Central memory CD4-positive, alpha-beta T cell (primary cell): ENCODE data around the gene MAPRE2.
"Not testable (repeated sequence)": the region's sequence is repeated elsewhere in the genome, so short reads cannot be mapped to it uniquely, and the experiment has no call there.

ENCODE experiments used
- DNase-seq: peaks from one replicate; pipeline ENCODE4 v3.0.0; 2022

The MAPRE2 gene

DNA sequence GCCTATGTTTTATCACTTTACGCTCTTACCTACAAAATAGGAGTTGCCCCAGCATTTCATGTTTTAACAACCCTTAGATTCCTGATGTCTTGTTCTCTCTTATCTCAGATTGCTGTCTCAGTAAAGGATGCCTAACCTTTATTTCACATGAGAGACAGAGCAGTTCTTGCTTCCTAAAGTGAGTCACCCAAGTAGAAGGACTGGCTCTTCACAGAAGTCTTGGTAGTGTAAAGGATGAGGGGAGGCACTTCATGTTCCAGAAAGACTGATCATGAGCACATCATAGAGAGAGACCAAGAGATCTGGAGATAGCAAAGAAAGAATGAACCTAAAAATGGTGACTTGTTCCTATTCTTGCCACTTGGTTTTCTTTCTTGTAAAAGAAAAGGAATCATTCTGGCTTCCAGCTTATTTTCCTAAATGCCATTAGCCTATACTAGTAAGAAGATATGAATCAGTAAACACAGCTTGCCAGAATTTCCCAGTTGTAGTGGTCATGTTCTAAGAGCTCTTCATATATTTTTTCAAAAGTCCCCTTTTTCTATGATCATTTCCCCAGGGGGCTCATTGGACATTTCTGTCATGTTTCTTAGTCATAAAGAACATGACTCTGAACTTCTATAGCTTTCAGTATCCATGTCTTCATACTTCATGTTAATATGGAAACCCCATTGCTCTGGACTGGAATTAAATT, 54.9 kb downstream of the MAPRE2 start:
- DNase-seq, result no peak

DNA sequence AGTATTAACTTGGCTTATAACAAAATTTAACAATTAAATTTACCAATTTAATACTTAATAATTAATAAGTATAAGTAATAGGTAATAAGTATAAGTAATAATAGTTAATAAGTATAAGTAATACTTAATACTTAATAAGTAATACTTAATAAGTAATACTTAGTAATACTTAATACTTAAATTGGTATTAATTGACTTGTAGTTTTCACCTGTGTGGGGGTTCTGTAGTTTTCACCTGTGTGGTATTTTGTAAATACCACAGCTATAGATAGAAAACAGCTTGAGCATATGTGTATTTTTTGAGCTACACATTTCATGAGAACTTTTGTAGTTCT, 55.4 kb downstream of the MAPRE2 start:
- no peak for DNase-seq

DNA sequence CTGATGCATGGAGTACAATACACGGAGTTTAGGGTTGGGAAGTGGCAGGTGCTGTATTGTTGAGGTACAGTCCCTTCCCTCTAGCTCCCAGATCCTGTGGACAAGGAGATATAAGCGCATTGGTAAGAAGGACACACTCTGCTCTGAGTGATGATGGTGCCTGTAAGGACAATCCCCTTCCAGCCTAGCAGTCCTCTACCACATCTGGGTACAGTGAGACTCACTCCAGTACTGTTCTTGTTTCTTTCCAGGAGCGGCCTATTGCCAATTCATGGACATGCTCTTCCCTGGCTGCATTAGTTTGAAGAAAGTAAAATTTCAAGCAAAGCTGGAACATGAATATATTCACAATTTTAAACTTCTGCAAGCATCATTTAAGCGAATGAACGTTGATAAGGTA, 56.0 kb downstream of the MAPRE2 start:
- DNase-seq, result no peak

DNA sequence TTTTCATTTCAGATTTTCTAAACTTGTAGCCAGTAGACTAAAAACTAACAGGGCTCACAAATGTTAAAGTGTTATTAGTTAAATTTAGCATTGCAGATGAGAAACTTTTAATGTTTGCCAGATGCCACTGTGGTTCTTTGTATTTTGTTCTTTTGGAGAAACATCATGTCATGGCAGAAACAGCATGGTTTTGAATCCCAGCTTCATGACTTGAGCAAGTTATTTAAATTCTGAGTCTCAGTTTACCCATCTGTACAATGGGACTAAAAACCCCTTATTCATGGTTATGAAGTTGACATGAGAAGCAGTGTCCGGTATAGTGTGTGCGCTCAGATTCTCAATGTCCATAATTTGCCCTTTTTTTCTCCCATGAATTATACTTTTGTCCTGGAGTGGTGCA, 56.5 kb downstream of the MAPRE2 start:
- no peak for DNase-seq

DNA sequence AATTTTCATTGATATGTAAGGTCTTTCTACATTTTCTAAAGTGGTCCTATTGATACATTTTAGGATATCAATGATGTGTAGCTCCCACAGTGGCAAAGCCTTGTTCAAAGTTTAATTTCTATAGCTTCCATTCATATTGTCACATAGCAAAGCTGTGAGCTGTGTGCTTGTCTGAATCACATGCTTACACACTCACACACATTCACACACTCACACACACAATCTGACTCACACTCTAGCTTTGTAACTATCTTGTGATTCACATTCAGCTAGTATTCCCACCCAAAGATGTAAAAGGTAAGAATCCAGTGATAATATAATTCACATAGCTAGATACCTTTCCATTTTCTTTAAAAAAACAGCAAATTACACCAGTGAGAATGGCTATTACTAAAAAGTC, 58.7 kb downstream of the MAPRE2 start:
- DNase-seq, result no peak

DNA sequence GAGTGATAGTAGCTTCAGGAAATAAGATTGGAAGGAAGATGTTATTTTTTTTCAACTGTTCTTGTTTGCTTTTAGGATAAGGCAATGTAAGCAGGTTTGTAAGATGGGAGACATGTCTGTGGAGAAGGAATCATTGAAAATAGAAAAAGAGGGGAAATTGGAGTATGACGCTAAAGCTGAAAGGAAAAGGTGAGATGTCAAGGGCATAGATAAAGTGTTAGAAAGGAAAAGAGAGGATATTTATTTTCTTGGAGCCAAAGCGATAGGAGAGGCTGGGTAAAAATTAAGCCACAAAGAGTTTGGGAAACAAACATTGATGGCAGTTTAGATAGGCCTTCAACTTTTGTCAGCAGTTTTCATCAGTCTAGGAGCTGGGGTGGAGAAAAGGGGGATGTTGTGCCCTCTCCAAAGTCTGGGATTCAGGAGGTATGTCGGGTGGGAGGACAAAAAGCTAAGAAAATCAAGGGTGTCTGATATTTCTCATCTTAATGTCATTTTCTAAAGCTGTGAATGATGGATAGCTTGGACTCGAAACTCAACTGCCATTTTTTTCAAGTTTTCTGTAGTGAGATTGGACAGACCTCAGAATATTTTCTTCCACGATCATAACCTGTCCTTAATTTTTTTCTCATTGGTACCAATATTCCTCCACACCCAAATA, 63.3 kb downstream of the MAPRE2 start:
- DNase-seq, result no peak

DNA sequence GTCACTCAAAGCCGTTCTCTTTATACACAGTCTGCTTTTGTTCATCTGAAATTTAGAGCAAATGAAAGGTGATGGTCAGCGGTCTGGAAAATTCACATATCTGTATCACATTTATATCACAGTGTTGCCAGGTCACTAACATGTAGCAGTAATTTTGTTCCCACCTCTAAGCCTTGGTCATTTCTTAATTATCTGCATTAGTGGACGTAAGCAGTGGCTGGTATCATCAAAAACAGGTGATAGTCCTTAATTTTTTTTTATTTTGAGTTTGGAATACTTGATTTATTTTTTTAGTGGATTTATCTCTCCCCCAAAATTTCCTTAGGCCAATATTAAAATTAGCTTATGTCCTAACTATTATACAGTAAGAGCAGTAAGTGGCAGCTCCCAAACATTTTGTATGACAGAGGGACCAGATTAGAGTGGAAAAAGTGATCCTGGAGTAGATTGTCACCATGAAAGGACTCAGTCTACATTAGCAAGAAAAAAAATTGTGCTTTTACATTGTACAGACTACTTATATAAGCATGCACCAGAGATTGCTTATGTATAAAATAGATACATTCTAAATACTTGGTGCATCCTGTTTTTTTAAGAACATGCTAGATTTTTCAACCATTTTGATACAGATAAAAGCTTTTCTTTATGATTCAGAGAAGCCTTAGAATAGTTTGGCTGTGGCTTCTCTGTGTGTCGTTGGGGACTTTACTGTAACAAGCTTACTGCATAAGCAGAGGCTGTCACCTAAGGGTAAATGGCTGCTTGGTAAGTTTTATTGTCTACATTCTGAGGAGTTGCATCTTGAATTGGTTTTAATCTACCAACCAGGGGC, 65.0 kb downstream of the MAPRE2 start:
- peak; percentile 9 for DNase-seq

DNA sequence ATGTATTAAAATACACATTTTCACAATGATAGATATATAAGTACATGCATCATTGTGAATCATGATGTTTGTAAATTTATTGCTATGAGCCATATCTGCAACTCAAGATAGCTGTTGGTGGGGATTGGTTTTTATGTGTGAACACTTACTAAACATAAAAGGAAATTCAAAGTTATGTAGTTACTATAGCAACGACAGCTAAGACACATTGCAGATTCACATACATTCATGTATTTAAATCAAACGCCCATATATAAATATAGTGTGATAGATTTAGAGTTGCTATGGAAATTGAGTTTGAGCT, 65.6 kb downstream of the MAPRE2 start:
- peak; percentile 23 for DNase-seq

DNA sequence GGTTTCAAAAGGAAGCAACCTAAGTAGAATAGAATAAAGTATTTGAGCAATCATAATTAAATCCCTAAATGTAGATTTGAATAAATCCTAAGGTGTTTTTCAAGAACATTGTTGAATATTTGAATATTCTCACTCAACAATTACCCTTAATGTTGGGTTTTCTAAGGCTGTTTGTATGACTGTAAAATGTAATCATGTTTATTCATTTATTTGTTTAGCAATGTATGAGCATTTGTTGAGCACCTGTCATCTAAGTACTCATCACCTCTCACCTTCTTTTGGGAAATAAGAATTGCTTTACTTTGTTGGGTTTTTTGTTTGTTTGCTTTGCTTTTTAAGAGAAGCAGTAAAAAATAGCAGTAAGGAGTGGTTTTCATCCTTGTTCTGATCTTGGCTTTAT, 66.0 kb downstream of the MAPRE2 start:
- no peak for DNase-seq

DNA sequence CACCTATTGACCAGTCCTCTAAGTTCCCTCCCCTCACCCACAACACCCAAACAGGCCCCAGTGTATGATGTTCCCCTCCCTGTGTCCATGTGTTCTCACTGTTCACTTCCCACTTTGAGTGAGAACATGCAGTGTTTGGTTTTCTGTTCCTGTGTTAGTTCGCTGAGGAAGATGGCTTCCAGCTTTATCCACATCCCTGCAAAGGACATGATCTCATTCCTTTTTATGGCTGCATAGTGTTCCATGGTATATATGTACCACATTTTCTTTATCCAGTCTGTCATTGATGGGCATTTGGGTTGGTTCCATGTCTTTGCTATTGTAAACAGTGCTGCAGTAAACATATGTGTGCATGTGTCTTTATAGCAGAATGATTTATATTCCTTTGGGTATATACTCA, 66.9 kb downstream of the MAPRE2 start:
- DNase-seq, result not testable (repeated sequence)

DNA sequence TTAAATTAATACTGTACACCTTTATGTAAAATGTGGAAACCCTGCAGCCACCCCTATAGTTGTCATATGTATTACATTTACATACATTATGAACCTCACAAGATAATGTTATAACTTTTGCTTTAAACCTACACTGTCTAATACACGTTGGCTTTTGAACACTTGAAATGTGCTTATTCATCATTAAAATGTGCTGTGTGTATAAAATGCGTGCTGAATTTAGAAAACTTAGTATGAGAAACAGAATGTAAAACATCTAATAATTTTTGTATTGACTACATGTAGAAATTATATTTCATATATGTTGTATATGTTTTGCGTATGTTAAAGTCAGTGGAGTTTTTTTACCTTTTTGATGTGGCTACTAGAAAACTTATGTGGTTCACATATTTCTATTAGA, 68.8 kb downstream of the MAPRE2 start:
- no peak for DNase-seq

DNA sequence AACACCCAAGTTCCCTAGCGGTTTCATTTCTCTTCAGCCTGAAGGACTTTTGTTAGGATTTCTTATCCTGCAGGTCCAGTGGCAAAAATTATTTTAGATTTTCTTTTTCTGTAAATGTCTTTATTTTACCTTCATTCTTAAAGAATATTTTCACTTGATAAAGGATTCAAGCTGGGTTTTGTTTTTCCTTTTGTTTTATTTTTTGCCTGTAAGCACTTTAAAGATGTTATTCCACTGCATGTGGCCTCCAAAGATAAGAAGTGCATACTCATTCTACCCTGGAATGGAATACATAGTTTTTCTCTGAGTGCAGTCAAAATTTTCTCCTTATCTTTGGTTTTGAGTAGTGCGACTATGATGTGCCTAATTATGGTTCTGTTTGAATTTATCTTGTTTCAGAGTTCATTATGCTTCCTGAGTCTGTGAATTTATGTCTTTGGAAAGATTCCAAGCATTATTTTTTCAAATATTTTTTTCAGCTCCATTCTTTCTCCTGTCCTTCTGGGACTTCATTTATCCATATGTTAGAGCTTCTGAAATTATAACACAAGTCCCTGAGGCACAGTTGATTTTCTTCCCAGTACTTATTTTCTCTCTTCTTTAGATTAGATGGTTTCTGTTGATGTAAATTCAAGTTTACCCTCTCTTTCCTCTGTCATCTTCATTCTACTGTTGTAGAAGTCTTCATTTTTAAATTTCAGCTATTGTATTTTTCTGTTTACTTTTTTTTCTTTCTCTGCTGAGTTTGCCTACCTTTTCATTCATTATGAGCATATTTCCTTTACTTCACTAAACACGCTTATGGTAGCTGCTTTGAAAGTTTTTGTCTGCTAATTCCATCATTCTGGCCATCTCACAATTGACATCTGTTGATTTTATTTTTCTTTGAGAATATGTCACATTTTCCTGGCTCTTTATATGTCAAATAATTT, 69.6 kb downstream of the MAPRE2 start:
- DNase-seq, result no peak

DNA sequence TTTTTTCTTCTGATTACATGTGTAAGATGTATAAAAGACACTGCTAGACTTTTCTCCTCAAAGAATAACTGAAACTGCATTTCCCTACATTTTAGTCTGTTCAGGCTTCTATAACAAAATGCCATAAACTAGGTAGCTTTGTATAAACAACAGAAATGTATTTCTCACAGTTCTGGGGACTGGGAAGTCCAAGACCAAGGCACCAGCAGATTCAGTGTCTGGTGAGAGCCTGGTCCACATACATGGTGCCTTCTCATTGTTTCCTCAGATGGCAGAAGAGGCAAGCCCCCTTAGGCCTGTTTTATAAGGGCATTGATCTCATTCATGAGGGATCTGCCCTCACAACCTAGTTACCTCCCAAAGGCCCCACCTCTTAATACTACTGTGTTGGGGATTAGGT, 71.5 kb downstream of the MAPRE2 start:
- no peak for DNase-seq

DNA sequence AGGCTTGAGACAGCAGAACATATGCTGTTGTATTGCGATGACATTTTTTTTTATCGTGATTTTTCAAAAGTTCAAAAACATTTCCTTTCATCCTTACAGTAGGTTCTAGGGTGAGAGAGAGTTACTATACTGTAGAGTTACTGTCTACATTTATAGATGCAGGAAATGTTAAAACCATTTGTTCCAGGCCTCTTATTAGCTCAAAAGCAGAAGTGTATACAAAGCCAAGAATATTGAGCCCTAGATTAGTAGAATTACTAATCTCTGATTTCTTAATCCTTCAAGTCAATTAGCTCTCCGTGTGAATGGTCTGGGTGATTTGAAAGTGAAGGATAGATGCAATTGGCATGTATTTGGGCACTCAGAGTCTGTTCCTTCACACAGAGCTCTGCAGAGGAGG, 73.1 kb downstream of the MAPRE2 start:
- no peak for DNase-seq

DNA sequence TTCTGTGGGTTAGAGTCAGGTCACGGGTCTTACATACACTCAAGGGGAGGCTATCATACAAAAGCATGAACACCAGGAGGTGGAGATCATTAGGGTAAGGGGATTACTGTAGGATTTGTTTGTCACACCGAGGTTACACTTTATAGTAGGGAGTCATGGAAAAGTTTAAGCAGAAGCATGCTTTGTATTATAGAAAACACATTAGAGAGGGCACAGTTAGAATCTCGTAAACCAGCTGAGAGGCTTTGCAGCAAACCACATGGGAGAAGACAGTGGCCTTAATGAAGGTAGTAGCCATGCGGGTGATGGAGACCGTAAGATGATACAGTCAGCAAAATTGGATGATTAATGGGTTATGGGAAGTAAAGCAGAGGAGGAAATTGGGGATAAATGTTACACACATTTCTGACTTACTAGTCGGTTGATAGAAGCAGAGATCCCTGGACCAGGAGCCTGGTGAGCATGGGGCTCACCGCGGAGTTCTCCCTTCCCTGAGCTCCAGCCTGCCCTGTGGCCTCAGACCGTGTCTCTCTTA, 75.6 kb downstream of the MAPRE2 start:
- no peak for DNase-seq

DNA sequence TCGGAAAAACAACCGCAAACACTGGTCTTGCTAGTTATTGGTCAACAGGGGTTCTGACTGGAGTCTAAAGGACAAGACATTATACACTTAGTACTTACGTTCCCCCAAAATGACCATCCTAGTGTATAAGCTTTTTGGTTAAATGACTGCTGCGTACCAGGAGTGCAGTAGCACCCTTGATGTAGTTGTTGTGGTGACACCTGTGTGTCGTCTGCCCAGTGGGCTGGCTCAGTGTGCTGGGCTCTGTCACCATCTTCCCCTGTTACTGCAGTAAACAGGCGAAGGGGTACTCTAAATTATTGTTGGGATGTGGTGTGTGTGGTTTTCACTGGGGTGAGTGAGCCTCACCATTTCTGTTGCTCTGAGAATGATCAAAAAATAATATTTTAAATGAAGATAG, 76.2 kb downstream of the MAPRE2 start:
- no peak for DNase-seq

DNA sequence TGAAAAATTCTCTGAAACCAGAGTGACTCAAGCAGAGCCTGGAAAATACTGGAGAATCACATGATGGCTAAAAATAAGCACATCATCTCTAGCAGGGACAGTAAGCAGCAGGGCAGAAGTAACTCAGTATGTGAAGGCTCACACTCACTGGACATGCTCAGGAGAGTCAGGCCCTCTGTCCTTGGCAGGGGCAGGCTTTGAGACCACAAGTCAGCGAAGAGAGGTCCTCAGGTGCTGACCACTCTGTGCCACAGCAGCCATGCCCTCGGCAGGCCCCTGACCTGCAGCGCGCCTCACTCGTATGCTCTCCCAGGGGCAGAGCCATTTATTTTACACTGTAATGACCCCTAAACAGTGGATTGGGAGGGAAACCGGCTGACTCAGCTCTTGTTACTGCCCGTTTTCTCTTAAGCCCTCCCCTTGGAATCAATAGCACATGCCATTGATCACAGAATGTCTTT, 76.8 kb downstream of the MAPRE2 start:
- DNase-seq, result no peak

DNA sequence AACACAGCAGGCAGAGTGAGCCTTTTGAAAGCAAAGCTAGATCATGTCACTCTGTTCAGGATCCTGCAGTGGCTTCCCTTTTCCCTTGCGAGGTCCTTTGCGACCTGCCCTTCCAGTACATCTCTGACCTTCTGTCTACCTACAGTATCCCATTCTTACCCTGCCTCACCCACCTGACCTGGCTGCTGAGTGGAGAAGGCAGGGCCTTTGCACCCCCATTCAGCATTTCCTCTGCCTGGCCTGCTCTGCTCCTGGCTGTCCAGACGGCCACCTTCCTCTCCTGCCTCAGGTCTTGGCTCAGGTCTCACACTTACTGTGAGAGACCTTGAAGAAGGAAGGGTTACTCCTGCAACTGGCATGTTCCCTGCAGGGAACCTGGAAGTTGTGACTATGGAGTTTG, 77.4 kb downstream of the MAPRE2 start:
- no peak for DNase-seq

DNA sequence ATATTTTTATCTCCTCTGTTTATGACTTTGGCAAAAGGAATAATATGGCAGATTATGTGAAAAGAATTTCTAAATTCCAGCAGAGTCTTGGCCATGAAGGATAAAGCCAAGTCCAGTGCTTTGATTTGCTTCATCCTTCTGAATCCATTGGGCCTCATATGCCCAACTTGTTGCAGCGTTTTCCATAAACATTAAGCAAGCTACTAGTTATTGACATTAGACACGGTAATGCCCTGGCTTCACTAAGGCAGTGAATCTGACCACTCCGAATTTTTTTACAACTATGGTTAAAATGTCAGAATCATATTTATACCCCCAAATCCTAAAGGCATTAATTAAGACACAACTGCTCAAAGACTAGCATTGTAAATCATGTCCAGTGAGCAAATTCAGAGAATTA, 79.8 kb downstream of the MAPRE2 start:
- DNase-seq, result no peak

DNA sequence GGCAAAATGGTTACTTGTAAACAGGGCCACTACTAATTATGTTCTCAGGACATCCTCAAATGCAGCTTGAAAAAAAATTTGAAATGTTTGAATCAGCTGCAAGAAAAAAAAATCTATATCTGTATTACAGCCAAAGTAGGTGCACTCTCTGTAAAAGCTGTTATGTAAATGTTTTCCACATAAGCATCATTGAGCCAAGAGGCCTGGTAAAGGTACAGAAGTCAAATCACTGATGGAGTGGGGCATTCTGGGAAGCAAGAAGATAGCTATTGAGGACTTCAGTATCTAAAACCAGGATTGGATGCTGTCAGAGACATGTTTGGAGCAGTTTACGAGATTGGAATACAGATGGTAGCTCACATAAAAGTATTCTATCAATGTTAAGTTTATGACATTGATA, 80.3 kb downstream of the MAPRE2 start:
- DNase-seq, result no peak

DNA sequence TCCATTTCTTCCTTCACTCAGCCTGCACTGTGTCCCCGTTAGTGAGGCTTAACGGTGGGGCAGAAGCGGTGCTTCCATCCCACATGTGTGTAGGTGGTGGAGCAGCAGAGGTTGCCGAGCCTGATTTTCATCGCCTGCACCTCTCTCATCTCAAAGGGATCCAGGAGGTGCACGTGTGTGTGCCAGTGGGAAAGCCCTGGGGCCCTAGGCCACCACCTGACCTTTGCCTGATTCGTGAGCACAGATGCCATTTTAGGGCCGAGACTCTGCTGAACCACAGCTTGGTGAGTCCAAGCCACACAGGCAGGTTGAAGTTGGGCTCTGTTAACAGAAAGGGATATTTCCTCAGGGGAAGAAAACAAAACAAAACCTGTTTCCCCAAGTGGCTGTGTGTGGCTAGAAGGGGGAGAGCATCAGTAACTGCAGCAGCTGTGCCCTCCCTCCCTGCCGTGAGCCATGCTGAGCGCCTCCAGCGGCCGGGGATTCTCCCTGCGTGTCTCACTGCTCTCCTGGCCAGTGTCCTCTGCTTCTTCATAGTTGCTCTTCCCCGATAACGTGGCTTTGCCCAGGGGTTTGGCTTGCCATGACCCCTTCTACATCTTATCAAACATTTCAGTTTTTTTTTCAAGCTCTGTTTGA, 81.5 kb downstream of the MAPRE2 start:
- no peak for DNase-seq

DNA sequence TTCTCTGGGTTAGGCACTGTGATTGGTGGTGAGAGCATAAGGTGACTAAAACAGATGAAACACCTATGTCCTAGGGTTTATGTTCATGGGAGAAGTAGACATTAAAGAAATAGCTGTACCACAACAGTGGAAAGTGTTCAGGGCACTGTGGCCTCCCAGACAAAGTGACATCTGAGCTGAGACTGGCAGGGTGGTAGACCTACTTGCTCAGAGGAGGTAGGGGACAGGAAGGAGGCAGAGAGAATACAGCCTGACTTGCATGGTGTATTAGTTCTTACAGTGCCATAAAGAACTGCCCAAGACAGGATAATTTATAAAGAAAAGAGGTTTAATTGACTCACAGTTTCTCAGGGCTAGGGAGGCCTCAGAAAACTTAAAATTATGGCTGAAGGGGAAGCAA, 82.6 kb downstream of the MAPRE2 start:
- DNase-seq, result no peak
